DOHH2 (cell line): ENCODE measurements around the gene HINFP.

Experiments
- EZH2phosphoT487 ChIP-seq: fragments of 200-600 bp; sonication (generic); IDR thresholded peaks from 2 replicates; pipeline ENCODE4 v1.6.1; 2017; ENCODE audit warnings: borderline replicate concordance, mild to moderate bottlenecking, antibody characterized with exemption, low read length, moderate library complexity, mixed read lengths
- TF ChIP-seq, protein P1 (sequence below): fragments of 200-600 bp; sonication (generic); IDR thresholded peaks from one replicate; pipeline ENCODE4 v1.5.1; 2014; ENCODE audit warnings: antibody characterized with exemption, mild to moderate bottlenecking, low read depth, low read length; ENCODE audit not compliant: poor library complexity, severe bottlenecking

DNA sequence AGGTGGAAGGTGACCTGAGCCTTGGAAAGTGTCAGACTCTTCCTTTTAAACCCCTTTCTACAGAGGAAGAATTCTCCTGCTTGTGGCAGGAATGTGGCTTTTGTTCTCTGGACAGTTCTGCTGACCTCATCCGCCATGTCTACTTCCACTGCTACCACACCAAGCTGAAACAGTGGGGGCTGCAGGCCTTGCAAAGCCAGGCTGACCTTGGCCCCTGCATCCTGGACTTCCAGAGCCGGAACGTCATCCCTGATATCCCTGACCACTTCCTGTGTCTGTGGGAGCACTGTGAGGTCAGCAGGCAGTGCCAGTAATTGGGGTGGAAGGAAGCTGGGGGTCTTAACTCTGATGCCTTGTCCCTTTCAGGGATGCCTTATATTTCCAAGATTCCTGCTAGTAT, 9.3 kb downstream of the HINFP start:
- no peak for TF ChIP-seq EZH2phosphoT487
- TF ChIP-seq, protein P1, sequence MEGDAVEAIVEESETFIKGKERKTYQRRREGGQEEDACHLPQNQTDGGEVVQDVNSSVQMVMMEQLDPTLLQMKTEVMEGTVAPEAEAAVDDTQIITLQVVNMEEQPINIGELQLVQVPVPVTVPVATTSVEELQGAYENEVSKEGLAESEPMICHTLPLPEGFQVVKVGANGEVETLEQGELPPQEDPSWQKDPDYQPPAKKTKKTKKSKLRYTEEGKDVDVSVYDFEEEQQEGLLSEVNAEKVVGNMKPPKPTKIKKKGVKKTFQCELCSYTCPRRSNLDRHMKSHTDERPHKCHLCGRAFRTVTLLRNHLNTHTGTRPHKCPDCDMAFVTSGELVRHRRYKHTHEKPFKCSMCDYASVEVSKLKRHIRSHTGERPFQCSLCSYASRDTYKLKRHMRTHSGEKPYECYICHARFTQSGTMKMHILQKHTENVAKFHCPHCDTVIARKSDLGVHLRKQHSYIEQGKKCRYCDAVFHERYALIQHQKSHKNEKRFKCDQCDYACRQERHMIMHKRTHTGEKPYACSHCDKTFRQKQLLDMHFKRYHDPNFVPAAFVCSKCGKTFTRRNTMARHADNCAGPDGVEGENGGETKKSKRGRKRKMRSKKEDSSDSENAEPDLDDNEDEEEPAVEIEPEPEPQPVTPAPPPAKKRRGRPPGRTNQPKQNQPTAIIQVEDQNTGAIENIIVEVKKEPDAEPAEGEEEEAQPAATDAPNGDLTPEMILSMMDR: no peak
